Esophagus muscularis mucosa (tissue), 3 donors: Measurements from ENCODE around the gene DPYD.

ENCODE experiments used
- POLR2A ChIP-seq: fragments of 450-650 bp; IDR thresholded peaks from one replicate; pipeline ENCODE4 v1.6.1; 2017; ENCODE audit warnings: antibody characterized with exemption, moderate library complexity, mild to moderate bottlenecking, low read depth
- TF ChIP-seq, protein P1 (sequence below), 3 experiments: fragments of 200-600 bp in 2 of 3; fragments of 450-650 bp in 1 of 3; sonication (generic) in 2 of 3; IDR thresholded peaks; one replicate each; pipeline ENCODE4 v1.5.1; 2017 to 2019; ENCODE audit warnings: antibody characterized with exemption in 3 of 3, mild to moderate bottlenecking in 2 of 3, moderate library complexity in 1 of 3

DNA sequence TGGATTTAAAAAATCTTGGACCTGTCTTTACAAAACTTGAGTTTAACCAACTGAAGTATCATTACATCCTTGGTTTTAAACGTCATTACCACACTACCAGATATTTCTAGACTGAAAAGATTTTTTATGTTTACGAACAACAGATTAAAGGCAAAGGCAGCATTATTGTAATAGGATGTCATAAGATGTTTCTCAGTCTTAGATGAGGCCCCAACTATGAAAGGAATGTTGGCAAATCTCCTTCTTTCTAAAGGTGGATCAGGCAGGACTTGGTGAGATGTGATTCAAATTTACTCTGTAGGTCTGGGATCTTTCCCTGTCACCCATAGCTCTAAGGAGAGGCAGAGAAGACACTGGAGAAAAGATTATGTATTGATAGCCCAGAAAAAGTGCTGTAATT lies 781.3 kb downstream of the DPYD start:
- TF ChIP-seq, protein P1, sequence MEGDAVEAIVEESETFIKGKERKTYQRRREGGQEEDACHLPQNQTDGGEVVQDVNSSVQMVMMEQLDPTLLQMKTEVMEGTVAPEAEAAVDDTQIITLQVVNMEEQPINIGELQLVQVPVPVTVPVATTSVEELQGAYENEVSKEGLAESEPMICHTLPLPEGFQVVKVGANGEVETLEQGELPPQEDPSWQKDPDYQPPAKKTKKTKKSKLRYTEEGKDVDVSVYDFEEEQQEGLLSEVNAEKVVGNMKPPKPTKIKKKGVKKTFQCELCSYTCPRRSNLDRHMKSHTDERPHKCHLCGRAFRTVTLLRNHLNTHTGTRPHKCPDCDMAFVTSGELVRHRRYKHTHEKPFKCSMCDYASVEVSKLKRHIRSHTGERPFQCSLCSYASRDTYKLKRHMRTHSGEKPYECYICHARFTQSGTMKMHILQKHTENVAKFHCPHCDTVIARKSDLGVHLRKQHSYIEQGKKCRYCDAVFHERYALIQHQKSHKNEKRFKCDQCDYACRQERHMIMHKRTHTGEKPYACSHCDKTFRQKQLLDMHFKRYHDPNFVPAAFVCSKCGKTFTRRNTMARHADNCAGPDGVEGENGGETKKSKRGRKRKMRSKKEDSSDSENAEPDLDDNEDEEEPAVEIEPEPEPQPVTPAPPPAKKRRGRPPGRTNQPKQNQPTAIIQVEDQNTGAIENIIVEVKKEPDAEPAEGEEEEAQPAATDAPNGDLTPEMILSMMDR (IDR thresholded peaks at IDR 0.05): no peak
- TF ChIP-seq POLR2A: no peak
